ENCODE measurements around the gene C13orf42. TPM values are rescaled to one million over a fixed set of nuclear protein-coding genes. Genes with fewer than 3 reads are reported as not detected.

The C13orf42 gene
- total RNA-seq, 1 experiment from 2014 or later, result not detected

- RAD21 ChIA-PET (ENCODE audit: low non-redundant PET in 1 of 2, low total read pairs in 2 of 2, uncharacterized antibody in 2 of 2, unreplicated experiment in 2 of 2), result no interaction called here
- DNase-seq (ENCODE audit: low read depth, low spot score) (no peak), ATAC-seq (no peak)
- no peak for TF ChIP-seq ATF3 (IDR thresholded peaks at IDR 0.05)
- TF ChIP-seq ZBTB33 (IDR thresholded peaks at IDR 0.05; ENCODE audit: extremely low read depth, insufficient replicate concordance, low read length), result no peak
- TF ChIP-seq RAD21 (IDR thresholded peaks at IDR 0.05; ENCODE audit: low read depth), result no peak
- no peak for TF ChIP-seq CBX3 (IDR thresholded peaks at IDR 0.05; ENCODE audit: low read depth)
- no peak for TF ChIP-seq FOSL1 (IDR thresholded peaks at IDR 0.05; ENCODE audit: low read depth)
- no peak for TF ChIP-seq ZFX (IDR thresholded peaks at IDR 0.05)
- TF ChIP-seq SRF (IDR thresholded peaks at IDR 0.05; ENCODE audit: low read depth), result no peak
- no peak for TF ChIP-seq ELF1 (IDR thresholded peaks at IDR 0.05; ENCODE audit: borderline replicate concordance, low read depth)
- no peak for TF ChIP-seq YY1 (IDR thresholded peaks at IDR 0.05; ENCODE audit: extremely low read depth, insufficient replicate concordance, low read depth, low read length)
- TF ChIP-seq POLR2A (IDR thresholded peaks at IDR 0.05; ENCODE audit: borderline replicate concordance, extremely low read depth, insufficient read depth, insufficient read length), result no peak
- H3K27ac ChIP-seq (ENCODE audit: low read depth, low read length), result no peak overlapping the region
- H3K9me2 ChIP-seq (ENCODE audit: insufficient read depth), result no peaks in the 10 kb centered on the region
- CTCF ChIA-PET, result no interaction called here
- no TSS peak for BruUV-seq (replicated peaks)
- POLR2A ChIA-PET, result no interaction called here
- intact Hi-C loops (cut with micrococcal nuclease), result no loop called here
- no peaks in the 10 kb centered on the region for H3K79me2 ChIP-seq (ENCODE audit: insufficient read depth, low read length)
- H3K4me3 ChIP-seq (replicated peaks in 1 of 2; ENCODE audit: low read depth in 1 of 2, low read length in 2 of 2), result no peak overlapping the region
- H3K27me3 ChIP-seq (ENCODE audit: insufficient read depth, low read length), result no peaks in the 10 kb centered on the region
- no peaks in the 10 kb centered on the region for H4K20me1 ChIP-seq (ENCODE audit: insufficient read depth)
- no peaks in the 10 kb centered on the region for H3K36me3 ChIP-seq (ENCODE audit: control insufficient read depth in 1 of 2, insufficient read depth in 2 of 2, low read length in 2 of 2)
- H3K9ac ChIP-seq (ENCODE audit: low read length), result no peak overlapping the region
- no peak overlapping the region for H3K4me2 ChIP-seq (ENCODE audit: low read length)
- no peaks in the 10 kb centered on the region for H3K9me3 ChIP-seq (ENCODE audit: control insufficient read depth in 1 of 2, insufficient read depth in 1 of 2, low read depth in 1 of 2, low read length in 2 of 2)
- no peaks in the 10 kb centered on the region for H3K4me1 ChIP-seq (ENCODE audit: control insufficient read depth in 1 of 2, insufficient read depth in 2 of 2, low read length in 2 of 2)
- H2AFZ ChIP-seq (ENCODE audit: low read depth, low read length, poor library complexity, severe bottlenecking), result no peak overlapping the region
Measured at GRCh38 chr13:51050021-51050830, 60.8 kb downstream of the C13orf42 start.
